Nephron (organoid): ENCODE measurements around the gene KATNAL1.

Experiments
- H3K27ac Mint-ChIP-seq, 3 experiments: 2 replicates each; pipeline ENCODE4 v1.8.0; 2020; ENCODE audit warnings: mixed read lengths in 3 of 3, mild to moderate bottlenecking in 2 of 3, moderate library complexity in 1 of 3
- H3K27me3 Mint-ChIP-seq: 2 replicates; pipeline ENCODE4 v1.8.0; 2021; ENCODE audit warnings: low read depth, mild to moderate bottlenecking, moderate library complexity, mixed read lengths
- H3K36me3 Mint-ChIP-seq: 2 replicates; pipeline ENCODE4 v1.8.0; 2020; ENCODE audit warnings: low read depth, mixed read lengths
- H3K4me1 Mint-ChIP-seq: 2 replicates; pipeline ENCODE4 v1.8.0; 2020; ENCODE audit warnings: mixed read lengths
- H3K4me3 Mint-ChIP-seq, 3 experiments: 2 replicates each; pipeline ENCODE4 v1.8.0; 2020; ENCODE audit warnings: mild to moderate bottlenecking in 3 of 3, mixed read lengths in 3 of 3, moderate library complexity in 2 of 3
- H3K9me3 Mint-ChIP-seq: 2 replicates; pipeline ENCODE4 v1.8.0; 2020; ENCODE audit warnings: mixed read lengths
- TF ChIP-seq, protein P1 (sequence below), 3 experiments: fragments of 200-600 bp; sonication (generic); IDR thresholded peaks; one replicate each; pipeline ENCODE4 v1.5.0; 2021; ENCODE audit warnings: antibody characterized with exemption in 3 of 3; ENCODE audit not compliant: unreplicated experiment in 3 of 3

KATNAL1 gene

DNA sequence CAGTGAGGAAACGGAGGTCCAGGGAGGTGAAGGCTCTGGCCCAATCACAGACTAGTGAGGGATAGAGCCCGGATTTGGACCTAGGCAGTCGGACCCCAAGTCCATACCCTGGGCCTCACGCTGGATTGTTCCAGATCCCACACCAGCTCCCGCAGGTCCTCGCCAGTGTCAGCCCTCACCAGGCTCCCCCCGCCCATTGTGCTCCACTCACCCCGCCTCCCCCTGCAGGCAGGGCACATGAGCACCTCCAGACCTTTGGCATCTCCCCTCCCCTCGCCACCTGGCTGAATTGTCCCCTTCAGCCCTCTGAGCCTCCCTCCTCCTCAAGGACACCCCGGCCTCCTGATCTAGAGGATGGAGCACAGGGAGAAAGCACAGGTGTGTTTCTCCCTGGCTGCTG, 152.4 kb downstream of the KATNAL1 start:
- Mint-ChIP-seq H3K4me3 (no peak overlapping the region), H3K27me3 (peaks cover 23% of the 10 kb centered on the region), H3K9me3 (no peaks in the 10 kb centered on the region), H3K36me3 (no peaks in the 10 kb centered on the region), H3K27ac (no peak overlapping the region), H3K4me1 (no peaks in the 10 kb centered on the region)
- TF ChIP-seq, protein P1, sequence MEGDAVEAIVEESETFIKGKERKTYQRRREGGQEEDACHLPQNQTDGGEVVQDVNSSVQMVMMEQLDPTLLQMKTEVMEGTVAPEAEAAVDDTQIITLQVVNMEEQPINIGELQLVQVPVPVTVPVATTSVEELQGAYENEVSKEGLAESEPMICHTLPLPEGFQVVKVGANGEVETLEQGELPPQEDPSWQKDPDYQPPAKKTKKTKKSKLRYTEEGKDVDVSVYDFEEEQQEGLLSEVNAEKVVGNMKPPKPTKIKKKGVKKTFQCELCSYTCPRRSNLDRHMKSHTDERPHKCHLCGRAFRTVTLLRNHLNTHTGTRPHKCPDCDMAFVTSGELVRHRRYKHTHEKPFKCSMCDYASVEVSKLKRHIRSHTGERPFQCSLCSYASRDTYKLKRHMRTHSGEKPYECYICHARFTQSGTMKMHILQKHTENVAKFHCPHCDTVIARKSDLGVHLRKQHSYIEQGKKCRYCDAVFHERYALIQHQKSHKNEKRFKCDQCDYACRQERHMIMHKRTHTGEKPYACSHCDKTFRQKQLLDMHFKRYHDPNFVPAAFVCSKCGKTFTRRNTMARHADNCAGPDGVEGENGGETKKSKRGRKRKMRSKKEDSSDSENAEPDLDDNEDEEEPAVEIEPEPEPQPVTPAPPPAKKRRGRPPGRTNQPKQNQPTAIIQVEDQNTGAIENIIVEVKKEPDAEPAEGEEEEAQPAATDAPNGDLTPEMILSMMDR (IDR thresholded peaks at IDR 0.05; ENCODE audit: unreplicated experiment in 3 of 3), result no peak

DNA sequence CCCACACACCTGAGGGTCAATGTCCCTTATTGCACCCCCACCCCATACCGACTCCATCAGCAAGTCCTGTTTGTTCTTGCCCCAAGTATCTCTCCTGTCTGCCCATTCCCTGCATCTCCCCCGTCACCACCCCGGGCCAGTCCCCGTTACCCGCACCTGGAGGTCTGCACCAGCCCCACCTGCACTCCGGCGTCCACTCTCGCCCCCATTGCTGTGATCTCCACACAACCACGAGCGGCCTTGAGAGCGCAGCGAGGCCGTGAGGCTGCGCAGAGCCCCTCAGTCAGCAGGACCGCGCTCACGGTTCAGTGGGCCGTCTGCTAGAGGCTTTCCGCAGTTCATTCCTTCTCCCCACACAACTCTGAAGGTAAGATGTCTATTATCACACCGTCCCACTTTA, 152.8 kb downstream of the KATNAL1 start:
- Mint-ChIP-seq H3K4me1 (no peaks in the 10 kb centered on the region), H3K27me3 (peaks cover 23% of the 10 kb centered on the region), H3K4me3 (no peak overlapping the region), H3K9me3 (no peaks in the 10 kb centered on the region), H3K36me3 (no peaks in the 10 kb centered on the region), H3K27ac (no peak overlapping the region)
- TF ChIP-seq, protein P1 (IDR thresholded peaks at IDR 0.05; ENCODE audit: unreplicated experiment in 3 of 3), result no peak

DNA sequence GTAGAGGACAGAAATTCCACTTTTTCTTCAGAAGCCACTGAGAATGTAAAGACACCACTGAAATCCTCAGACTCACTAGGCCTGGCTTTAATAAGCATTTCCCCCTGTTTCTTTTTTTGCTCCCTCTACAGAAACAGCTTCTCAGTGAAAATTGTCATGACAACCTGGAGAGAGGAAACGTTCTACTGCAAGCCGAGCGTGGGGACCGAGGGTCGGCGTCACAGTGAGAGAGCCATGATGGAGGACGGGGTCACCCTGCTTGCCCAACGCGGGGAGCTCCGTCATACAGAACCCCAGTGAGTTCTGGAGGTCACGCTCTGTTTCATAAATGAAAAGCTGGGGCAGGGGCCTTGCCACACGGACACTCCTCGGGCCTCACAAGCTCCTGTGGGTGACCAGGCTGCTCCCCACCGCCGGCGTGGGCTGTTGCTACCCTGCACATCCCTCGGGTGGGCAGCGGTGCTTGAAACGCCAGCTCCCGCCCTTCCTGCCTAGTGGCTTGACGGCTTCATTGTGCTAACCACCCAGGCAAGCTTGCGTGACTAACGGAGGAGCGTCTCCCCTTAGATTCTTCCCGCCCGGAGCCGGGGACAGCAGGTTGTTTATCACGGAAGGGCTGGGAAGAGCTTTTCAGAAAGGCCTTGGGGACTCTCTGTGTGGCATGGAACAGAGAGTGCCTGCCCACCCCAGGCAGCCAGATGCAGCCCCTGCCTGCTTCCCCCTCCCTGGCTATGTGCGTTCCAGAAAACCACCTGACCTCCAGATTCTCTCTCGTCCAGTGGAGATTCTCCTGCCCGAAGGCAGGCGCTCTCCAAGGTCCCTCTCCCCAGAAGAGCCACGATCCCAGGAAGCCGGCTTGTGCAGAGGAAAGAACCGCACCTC, 153.6 kb downstream of the KATNAL1 start:
- H3K27ac Mint-ChIP-seq, result no peak overlapping the region
- no peak overlapping the region for H3K4me3 Mint-ChIP-seq
- peaks cover 25% of the 10 kb centered on the region for H3K27me3 Mint-ChIP-seq
- TF ChIP-seq, protein P1 (IDR thresholded peaks at IDR 0.05; ENCODE audit: unreplicated experiment in 3 of 3), result no peak
- no peaks in the 10 kb centered on the region for H3K9me3 Mint-ChIP-seq
- no peaks in the 10 kb centered on the region for H3K4me1 Mint-ChIP-seq
- no peaks in the 10 kb centered on the region for H3K36me3 Mint-ChIP-seq
